HG03066 (cell line): ENCODE data around the gene CYP4X1.
"Not testable (repeated sequence)": the region's sequence is repeated elsewhere in the genome, so short reads cannot be mapped to it uniquely, and the experiment has no call there.

Experiments used
- ATAC-seq: cut with Tn5 transposase; IDR thresholded peaks from one replicate; pipeline ENCODE4 v1.9.1; 2021; ENCODE audit warnings: low read depth; ENCODE audit not compliant: unreplicated experiment

The CYP4X1 gene, protein sequence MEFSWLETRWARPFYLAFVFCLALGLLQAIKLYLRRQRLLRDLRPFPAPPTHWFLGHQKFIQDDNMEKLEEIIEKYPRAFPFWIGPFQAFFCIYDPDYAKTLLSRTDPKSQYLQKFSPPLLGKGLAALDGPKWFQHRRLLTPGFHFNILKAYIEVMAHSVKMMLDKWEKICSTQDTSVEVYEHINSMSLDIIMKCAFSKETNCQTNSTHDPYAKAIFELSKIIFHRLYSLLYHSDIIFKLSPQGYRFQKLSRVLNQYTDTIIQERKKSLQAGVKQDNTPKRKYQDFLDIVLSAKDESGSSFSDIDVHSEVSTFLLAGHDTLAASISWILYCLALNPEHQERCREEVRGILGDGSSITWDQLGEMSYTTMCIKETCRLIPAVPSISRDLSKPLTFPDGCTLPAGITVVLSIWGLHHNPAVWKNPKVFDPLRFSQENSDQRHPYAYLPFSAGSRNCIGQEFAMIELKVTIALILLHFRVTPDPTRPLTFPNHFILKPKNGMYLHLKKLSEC

DNA sequence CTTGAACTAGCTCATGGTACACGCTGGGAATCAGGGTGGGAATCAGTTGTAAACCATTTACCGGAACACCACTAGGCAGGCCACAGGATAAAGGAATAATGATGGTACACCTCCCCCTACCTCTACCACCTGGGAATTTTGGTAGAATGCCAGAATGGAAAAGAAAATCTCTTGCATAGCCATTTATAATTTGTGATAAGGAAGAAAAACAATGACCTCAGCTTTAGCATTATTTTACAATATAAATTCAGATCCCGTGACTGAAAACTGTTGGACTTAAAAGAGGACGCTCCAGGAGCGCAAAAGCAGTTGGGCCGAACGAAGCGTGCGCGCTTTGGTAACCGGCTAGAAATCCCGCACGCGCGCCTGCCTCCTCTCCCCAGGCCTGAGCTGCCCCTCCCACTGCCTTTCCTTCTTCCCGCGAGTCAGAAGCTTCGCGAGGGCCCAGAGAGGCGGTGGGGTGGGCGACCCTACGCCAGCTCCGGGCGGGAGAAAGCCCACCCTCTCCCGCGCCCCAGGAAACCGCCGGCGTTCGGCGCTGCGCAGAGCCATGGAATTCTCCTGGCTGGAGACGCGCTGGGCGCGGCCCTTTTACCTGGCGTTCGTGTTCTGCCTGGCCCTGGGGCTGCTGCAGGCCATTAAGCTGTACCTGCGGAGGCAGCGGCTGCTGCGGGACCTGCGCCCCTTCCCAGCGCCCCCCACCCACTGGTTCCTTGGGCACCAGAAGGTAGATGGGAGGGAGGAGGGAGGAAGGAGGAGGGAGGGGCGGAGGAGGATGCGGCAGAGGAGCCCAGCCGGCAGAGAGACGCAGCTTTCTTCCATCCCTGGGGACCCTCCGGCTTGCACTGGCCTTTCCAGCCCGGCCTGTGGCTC lies at the start of gene CYP4X1:
Gene CYP4X1, plus strand, starts transcription at position 402 of the 873 bp plus-strand sequence. Its CDS starts 149 bp downstream, at position 551.
- ATAC-seq = no peak

DNA sequence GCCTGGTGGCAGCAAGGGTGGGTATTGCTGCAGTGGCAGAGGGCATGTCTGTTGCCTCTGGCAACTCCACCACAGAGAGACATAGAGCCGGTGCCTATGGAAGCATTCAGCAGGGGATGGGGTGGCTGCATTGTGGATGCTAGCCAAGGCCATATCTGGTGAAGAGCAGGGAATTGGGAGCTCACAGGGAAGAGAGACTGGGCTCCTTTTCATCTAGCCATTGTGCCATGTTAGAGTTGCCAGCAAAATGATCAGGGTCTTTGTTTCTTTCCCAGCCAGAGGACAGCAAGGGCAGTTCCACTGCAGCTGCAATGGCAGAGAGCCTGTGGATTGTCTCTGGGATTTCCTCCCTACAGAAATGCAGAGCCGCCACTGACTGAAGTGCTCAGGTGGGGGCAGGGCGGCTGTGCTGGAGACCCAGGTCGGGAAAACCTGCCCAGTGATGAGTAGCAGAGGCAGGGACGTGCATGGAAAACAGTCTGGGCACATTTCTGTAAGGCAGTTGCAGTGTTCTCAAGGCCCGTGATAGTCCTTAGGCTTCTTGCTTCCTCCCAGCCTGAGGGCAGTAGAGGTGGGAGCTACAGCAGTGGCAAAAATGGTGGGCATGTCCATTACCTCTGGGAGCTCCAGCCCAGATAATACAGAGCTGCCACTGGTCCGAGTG lies 40.2 kb upstream of the CYP4X1 start:
- ATAC-seq = no peak

DNA sequence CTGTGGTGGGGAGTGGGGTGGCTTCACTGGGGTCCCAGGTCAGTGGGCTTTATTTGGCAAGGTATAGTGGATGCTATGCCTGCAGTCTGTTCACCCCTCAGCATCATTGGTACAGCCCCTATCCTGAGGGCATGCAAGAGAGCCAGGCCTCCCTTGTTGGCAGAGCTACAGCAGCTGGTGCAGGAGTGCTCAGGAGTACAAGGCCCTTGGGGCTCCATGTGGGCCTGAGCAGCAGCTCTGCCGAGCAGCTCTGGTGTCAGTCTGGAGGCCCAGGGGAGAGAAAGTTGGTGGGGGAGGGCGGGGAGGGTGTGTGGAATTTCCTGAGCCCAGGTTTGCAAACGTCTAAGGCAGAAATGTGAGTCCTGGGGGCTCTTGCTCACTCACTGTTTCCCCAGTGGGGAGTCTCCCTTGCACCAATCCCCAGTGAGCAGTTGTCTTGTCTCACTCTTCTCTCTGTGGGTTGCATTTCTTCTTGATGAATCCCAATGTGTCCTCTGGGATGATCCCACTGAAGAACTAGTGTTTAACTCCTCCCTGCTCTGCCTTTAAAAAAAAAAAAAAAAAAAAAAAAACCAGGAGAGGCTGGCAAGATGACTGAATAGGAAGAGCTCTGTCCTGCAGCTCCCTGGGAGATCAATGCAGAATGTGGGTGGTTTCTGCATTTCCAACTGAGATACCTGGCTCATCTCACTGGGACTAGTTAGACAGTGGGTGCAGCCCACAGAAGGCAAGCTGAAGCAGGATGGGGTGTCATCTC lies 39.5 kb upstream of the CYP4X1 start:
- ATAC-seq = no peak

DNA sequence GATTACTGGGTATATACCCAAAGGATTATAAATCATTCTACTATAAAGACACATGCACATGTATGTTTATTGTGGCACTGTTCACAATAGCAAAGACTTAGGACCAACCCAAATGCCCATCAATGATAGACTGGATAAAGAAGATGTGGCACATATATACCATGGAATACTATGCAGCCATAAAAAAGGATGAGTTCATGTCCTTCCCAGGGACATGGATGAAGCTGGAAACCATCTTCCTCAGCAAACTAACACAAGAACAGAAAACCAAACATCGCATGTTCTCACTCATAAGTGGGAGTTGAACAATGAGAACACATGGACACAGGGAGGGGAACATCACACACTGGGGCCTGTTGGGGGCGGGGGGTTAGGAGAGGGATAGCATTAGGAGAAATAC lies 32.9 kb upstream of the CYP4X1 start:
- not testable (repeated sequence) for ATAC-seq

DNA sequence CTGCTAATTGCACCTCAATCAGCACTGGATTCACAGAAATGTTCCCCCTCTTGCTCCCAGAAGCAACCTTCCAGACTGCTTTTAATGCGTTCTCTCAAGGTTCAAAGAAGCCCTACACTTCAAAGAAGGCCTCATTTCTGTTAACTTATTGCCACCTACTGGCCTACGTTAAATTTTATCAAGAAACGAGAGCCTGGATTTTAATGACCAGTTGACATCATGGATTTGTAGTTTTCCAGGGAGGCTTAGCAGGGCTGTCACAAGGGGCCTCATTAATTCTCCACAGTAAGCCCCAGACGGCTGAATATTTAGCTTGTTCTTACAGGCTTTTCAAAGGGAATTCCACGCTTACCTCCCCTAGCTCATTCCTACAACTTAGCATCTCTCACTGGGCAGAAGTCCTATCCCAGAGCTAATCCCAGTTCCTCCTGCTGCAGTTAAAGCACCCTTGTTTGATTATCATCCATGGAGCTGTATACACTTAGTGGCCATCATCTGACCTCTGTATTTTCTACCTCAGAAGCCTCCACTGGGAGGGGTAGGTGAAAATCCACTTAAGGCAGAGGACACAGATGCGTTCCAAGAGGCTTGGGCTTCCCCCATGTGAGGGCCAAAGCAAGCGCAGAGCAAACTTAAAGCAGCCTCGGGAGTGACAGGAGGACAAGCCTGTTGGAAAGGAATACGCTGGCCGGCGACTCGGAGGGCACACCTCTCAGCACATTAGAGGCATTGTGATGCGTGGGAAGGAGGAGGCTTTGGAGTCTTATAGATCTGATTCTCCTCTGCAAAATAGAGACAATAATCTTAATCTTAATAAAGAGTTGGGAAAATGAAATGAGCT lies 32.2 kb upstream of the CYP4X1 start:
- no peak for ATAC-seq

DNA sequence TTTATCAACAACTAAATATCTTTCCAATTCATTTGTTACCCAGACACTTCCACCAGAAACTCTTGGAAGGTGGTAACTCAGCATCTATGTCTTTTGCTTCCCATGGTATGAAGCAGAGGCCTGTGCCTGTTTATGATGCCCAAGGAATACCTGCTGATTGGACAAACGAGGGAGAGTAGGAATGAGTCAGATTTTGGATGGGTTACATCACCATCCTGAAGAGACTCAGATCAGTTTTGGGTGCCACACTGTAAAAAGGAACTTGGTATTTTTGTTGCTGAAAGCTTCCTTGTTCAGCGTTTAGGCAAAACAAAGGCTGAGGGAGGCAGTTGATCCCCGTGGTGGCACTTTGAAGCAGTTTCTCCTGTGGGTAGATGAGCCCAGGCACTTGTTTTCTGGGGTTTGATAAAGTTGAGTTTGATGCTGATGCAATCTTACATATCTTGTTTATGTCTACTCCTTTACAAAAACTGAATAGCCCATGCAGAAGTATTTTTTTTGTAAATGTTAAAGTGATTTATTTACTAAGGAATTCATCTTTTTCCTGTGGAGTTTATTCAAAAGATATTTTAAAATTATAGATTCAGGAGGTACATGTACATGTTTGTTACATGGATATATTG lies 26.7 kb upstream of the CYP4X1 start:
- ATAC-seq = no peak

DNA sequence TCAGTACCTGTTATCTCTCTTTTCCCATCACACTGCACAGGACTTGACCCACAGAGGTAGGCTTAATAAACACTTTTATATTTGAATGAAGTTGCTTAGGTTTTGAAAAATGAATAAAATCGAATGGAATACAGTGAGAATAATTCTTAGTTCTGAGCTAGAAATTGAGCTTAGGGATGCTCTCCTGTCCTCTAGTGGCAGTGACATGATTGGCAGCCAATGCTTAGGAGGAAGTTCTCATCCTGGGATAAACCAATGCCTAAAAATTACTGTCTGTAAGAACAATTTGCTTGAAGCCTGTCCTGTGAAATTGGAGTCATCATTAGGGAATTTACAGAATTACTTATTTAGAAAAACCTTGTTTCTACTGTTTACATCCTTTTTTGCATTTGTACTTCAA lies 21.3 kb upstream of the CYP4X1 start:
- no peak for ATAC-seq

DNA sequence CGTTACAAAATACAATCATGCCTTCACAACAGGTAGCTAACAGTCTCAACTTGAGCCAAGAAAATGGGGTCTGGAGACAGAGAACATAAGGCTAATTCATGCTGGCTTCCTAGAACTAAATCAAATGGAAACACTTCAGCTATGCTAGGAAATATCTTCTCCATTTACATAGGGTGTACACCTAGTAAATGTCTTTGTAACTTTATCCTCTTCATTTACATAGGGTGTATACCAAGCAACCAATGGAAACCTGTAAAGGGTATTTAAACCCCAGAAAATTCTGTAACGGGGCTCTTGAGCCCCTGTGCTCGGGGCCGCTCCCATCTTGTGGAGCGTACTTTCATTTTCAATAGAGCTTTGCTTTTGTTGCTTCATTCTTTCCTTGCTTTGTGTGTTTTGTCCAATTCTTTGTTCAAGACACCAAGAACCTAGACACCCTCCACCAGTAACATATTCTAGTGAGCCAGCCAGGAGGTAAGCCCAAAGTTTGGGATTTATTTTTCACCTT lies 19.5 kb upstream of the CYP4X1 start:
- ATAC-seq = no peak

DNA sequence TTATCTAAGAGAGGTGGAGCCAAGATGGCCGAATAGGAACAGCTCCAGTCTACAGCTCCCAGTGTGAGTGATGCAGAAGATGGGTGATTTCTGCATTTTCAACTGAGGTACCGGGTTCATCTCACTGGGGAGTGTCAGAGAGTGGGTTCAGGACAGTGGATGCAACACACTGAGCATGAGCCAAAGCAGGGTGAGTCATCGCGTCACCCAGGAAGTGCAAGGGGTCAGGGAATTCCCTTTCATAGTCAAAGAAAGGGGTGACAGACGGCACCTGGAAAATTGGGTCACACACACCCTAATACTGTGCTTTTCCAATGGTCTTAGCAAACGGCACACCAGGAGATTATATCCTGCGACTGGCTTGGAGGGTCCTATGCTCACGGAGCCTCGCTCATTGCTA lies 17.0 kb upstream of the CYP4X1 start:
- ATAC-seq = not testable (repeated sequence)

DNA sequence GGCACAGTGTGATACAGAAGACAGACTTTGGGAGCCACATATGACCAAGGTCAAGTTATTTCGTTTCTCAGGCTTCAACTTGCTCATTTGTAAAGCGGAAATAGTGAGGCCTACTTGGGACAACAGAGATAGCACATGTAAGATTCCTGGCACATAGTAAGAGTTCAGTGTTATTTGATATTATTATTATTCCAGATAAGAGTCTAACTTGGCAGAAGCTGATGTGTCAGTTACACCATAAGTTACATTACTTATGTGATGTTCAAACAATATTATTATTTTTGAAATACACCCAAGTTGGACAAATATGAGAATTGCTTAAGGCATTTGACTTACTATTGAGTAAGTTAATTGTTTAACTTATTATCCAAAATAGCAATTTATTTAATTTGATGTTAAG lies 10.2 kb upstream of the CYP4X1 start:
- no peak for ATAC-seq

DNA sequence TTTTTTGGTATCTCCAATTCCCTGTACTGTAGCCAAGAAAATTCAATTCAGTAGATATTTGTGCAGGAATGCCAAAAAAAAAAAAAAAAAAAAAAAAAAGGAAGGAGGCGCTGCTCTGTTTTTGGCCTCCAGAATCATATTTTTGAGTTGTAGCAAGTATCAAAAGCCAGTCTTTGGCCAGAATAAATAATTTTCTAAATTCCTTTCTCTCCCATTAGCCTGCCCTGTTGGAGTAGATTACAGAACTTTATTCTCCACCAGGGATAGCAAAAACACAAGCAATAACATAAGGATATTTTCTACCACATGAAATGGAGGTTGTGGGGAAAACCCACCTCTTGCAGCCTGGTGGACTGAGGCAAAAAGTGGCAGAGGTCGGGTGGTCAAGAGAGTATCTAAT lies 2.4 kb upstream of the CYP4X1 start:
- ATAC-seq = no peak

DNA sequence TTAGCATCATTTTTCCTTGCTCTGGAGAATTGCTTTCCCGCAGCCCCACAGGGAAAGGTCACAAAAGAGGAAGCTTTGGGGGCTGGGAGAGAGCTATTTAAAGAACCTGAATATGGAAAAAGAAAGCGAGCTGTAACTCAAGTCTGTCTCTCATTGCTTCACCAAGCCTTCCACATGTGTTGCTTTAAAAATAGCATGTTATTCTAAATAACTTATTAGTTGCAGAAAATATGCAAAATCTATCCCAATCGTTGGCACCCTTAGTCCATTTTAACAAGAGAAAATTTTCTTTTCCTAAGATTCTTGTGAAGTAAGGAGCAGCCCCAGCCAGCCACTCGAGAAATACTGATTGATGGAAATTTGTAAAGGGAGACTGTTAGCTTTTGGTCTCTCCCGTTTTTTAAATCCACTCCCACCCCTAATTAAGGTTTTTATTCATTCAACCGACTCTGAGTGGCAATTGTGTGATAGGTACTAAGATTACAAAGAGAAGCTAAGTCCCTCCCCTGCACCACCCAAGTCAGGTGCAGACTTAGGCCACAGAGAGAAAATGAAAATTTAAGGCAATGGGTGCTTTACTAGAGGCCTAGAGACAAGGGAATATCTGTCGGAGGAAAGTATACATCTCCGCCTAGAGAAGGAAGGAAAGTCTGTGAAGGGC lies 802 bp downstream of the CYP4X1 start:
- no peak for ATAC-seq

DNA sequence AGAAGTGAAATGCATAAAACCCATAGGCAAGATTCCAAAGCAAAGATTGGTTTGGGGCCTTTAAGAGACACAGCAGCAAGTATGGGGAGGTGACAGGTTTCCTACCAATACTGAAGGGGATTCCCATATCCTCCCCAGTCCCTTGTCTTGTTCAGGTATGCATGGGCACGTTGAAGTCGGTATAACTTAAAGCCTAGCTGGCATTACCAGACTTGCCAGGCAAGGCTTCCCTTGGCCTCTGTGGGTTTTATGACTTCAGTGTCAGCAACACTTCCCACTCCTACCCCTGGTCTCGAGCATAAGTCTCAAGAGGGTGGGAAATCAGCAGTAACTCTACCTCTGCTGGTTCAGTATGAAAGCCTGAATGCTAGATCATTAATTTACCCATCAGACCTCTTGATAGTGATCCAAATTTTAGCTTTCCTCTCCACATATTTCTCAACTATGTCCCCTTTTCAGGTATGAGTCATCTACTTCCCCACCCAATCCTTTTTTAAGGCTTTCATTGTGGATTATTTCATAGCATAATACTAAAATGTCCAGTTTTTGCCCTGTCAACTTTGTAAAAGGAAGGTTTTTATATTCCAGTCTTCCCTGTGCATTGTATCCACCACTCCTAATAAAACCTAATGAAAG lies 6.8 kb downstream of the CYP4X1 start:
- no peak for ATAC-seq

DNA sequence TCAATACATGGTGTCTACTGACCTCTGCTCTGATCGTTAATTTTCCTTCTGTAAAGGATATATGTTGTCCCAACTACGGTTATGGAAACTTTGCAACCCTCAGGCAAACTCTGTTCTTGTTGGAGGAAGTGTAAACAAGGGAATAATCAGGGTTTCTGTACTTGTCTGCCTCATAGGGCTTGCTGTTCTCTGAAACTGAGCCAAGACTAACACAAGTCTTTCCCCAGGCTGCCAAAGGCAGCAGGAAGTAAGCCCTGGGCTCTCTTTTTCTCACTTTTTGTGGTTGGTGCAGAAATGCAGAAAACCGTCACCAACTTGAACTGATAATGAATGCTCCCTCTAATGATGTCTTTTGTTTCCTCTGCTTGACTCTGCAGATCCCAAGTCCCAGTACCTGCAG lies 7.6 kb downstream of the CYP4X1 start:
- ATAC-seq = no peak

DNA sequence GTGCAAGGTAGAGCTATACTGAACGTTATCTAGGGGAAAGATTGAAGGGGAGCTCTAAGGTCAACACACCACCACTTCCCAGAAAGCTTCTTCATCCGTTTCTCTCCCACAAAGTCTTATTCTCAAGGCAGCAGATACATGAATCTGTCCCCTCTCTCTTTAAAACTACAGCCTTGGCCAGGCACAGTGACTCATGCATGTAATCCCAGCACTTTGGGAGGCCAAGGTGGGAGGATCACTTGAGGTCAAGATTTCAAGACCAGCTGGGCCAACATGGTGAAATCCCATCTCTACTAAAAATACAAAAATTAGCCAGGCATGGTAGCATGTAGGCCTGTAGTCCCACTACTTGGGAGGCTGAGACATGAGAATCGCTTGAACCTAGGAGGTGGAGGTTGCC lies 8.1 kb downstream of the CYP4X1 start:
- ATAC-seq = no peak

DNA sequence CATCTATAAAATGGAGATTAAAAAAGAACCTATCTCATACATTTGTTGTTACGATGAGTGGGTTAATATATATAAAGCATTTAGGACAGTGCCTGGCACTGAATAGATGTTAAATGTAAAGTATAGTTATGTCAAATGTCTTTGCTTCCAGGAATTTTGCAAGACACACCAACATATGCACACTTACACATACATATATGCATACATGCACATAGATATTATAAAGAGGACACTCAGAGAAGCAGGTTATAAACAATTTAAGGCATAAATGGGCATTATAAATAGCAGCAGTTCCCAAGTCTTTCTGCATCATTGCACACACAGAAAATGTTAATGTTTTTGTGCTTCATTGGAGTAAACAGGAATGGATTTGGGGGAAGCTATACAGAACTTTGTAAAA lies 13.3 kb downstream of the CYP4X1 start:
- ATAC-seq = no peak

DNA sequence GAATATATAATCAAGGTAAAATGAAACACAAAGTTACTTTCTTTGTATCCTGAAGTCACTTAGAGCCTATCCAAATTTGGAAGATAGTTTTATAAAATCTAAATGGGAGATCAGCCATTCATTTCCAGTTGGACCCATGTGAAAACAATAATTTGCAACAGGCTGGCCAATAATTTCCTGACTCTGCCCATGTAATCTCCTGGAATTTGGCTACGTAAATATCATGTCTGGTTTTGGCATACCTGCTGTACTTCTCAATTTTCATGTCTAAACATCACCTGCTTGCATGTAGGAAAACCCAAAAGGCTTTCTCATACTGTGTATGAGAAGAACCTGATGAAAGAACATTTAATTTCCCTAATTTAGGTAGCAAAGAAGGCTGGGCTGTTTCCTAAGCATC lies 35.9 kb downstream of the CYP4X1 start:
- ATAC-seq = no peak

DNA sequence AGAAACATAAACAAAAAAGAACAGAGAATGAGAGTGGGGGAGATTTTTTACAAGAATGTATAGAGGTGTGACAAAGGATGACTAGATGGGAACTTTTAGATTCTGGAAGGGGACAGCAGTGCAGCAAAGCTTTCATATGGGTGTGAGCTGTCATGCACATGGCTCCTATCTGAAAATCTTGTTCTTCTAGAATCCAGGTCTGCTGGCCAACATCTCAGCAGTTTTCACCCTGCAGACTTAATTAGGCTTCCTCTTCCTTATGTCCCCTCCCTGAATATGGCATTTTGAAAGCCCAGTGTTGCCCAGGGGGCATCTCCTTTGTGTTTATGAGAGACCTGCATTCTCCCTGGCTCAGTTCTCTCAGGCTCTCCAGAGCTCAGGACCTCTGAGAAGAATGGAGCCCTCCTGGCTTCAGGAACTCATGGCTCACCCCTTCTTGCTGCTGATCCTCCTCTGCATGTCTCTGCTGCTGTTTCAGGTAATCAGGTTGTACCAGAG lies 43.7 kb downstream of the CYP4X1 start, which contains the start of gene CYP4Z1:
Gene CYP4Z1, plus strand, starts transcription at position 135 of the 498 bp plus-strand sequence. Its CDS starts 260 bp downstream, at position 395.
- ATAC-seq = no peak
